Thyroid gland (tissue), 4 donors: ENCODE data around the gene OBI1.

ENCODE experiments used
- POLR2A ChIP-seq, 2 donors: fragments of 450-650 bp; IDR thresholded peaks; one replicate each; pipeline ENCODE4 v1.6.1; 2017; ENCODE audit warnings: antibody characterized with exemption in 2 of 2, mild to moderate bottlenecking in 2 of 2, moderate library complexity in 1 of 2
- TF ChIP-seq, protein P1 (sequence below), 6 experiments: fragments of 200-600 bp in 3 of 6; fragments of 450-650 bp in 3 of 6; sonication (generic) in 3 of 6; IDR thresholded peaks; one replicate each; pipeline ENCODE4 v1.5.1; 2016 to 2019; ENCODE audit warnings: antibody characterized with exemption in 6 of 6, mild to moderate bottlenecking in 2 of 6, inconsistent platforms in 1 of 6, moderate library complexity in 1 of 6

DNA sequence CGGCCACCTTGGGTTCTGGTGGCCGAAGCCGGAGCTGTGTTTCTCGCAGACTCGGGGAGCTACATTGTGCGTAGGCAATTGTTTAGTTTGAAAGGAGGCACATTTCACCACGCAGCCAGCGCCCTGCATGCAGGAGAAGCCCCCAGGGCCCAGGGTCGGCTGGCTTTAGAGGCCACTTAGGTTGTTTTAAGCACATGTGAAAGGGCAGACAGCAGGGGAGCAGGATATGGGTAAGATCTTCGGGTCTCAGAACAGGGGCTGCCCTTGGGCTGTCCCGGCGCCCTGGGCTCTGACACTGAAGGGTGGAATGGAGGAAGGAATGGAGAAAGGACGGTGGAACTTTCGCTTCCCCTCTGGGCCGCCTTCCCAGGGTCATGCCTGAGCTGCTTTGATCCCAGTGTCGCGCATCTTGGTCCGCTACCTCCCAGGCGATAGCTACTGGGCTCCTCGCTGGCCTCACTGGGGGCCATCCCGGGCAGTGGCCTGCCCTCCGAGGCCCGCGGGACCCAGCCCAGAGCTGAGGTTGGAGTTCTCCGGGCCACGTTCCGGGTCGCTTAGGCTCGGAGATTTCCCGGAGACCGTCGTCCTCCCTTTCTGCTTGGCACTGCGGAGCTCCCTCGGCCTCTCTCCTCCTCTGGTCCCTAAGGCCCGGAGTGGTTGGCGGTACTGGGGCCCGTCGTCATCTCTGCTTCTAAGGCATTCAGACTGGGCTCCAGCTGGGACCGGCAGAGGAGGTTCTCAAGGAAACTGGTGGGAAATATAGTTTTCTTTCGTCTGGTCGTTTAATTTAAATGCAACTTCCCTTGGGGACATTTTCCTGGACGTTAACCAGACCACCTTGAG, 51.3 kb downstream of the OBI1 start:
- TF ChIP-seq, protein P1, sequence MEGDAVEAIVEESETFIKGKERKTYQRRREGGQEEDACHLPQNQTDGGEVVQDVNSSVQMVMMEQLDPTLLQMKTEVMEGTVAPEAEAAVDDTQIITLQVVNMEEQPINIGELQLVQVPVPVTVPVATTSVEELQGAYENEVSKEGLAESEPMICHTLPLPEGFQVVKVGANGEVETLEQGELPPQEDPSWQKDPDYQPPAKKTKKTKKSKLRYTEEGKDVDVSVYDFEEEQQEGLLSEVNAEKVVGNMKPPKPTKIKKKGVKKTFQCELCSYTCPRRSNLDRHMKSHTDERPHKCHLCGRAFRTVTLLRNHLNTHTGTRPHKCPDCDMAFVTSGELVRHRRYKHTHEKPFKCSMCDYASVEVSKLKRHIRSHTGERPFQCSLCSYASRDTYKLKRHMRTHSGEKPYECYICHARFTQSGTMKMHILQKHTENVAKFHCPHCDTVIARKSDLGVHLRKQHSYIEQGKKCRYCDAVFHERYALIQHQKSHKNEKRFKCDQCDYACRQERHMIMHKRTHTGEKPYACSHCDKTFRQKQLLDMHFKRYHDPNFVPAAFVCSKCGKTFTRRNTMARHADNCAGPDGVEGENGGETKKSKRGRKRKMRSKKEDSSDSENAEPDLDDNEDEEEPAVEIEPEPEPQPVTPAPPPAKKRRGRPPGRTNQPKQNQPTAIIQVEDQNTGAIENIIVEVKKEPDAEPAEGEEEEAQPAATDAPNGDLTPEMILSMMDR (IDR thresholded peaks at IDR 0.05) = no peak
- TF ChIP-seq POLR2A (IDR thresholded peaks at IDR 0.05) = no peak
